GM19240 (cell line): ENCODE measurements around the gene CCDC188.
A peak's percentile ranks its signal among the peaks of the same experiment; 100 is the strongest.
"Not testable (repeated sequence)": the region's sequence is repeated elsewhere in the genome, so short reads cannot be mapped to it uniquely, and the experiment has no call there.

Experiments used
- DNase-seq: peaks from one replicate; pipeline ENCODE4 v3.0.0; 2011; ENCODE audit warnings: low spot score; ENCODE audit not compliant: insufficient read length

CCDC188 gene

GRCh38 chr22:20171288-20172140, 20.7 kb upstream of the CCDC188 start:
- no peak for DNase-seq

DNA sequence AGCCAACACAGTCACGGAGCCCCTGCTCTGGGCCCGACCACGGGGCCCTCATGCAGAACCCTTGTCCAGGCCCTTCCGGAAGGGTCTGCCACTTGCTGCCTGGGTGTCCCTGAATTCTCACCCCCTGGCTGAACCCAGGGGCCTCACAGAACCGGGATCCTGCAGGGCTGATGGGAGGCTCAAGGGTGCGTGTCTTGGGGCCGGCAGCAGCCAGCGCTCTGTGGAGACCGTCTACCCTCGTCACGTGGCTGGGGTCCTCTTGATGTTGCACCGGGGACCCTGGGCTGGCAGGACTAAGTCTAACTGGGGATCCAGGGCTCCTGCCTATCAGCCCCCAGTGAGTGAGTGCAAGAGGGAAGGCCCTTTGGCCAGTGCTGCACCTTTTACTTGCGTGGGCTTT, 19.3 kb upstream of the CCDC188 start:
- DNase-seq, result no peak

- no peak for DNase-seq
Observed at GRCh38 chr22:20169253-20169822, 18.5 kb upstream of the CCDC188 start.

DNA sequence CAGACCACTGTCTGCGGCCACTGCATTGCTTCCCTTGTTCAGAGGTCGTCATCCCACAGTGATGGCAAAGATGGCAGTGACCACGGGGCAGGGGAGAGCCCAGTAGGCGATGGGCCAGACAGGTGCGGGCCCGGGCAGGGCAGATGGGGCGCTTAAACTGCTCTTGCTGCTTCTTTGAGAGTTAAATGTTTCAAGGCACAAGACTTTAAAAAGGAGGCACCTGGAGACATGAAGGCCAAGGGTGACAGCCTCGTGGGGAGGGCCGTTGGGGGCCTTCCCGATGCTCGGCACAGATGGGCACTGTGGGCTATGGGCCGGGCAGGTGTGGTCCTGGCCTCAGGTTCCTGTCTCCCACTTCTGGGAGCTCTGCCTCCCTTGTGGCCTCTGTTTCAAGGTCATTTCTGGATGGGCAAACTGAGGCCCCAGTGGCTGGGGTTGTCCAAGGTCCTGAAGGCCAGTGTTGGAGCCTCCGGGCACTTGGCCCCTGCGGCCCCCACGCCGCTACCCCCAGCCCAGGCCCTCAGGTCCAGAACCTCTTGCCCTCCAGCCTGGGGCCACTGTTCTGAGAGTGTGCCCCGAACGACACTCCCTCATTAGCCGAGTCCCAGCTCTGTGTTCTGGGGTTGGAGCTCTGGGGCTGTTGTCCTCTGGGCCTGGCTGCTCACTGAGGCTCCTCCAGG, 16.9 kb upstream of the CCDC188 start:
- DNase-seq, result no peak

- no peak for DNase-seq
Observed at GRCh38 chr22:20166703-20167102, 15.8 kb upstream of the CCDC188 start.

- DNase-seq, result no peak
Observed at GRCh38 chr22:20165913-20166312, 15.1 kb upstream of the CCDC188 start.

GRCh38 chr22:20165421-20165820, 14.6 kb upstream of the CCDC188 start:
- no peak for DNase-seq

- DNase-seq, result no peak
Observed at GRCh38 chr22:20164863-20165262, 14.0 kb upstream of the CCDC188 start.

DNA sequence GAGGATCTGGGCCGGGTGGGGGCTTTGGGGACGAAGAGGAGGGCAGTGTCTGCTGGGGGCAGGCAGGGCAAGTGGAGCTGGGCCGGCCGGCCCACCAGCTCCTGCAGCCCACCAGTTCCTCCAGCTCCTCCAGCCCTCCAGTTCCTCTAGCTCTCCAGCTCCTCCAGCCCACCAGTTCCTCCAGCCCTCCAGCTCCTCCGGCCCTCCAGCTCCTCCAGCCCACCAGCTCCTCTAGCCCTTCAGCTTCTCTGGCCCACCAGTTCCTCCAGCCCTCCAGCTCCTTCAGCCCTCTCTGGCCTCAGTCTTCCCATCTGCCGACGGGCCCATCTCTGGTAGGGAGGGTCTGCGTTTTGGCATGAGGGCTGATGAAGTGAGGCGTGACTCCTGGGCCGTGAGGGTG, 9.2 kb upstream of the CCDC188 start:
- no peak for DNase-seq

DNA sequence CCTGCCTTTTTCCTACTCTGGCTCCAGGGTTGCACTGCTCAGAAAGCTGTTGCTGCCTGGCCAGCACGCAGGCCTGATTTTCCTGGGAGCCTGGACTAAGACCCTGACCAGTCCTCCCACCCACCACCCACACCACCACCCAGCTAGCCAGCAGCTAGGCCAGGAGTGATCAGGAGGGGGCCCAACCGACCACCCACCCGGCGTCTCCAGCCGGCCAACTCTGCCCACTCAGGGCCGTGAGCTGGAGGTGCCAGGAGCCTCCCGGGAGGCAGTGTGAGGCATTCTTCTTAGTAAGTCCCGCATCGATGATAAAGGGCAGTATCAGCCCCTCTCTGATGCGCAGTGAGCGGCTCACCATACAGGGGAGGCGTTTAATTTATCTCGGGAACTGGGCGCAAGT, 8.7 kb upstream of the CCDC188 start:
- not testable (repeated sequence) for DNase-seq

DNA sequence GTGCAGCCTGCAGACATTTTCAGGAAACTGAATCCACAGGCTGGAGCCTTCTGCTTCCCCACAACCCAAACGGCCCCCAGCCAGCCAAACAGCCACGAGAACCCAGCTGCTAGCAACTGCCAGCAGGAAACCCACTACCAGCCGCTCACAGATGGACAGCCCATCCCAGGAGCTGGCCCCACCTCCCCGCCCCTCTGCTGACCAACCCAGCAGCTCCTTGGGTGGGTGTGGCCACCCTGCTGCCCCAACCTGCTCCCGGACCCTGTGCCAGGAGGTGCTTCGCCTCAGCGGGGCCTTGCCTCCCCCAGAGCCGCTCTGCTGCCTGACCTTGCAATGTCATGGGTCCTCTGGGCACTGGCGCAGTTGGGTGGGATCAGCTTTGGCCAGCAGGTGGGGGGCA, 8.2 kb upstream of the CCDC188 start:
- no peak for DNase-seq

DNA sequence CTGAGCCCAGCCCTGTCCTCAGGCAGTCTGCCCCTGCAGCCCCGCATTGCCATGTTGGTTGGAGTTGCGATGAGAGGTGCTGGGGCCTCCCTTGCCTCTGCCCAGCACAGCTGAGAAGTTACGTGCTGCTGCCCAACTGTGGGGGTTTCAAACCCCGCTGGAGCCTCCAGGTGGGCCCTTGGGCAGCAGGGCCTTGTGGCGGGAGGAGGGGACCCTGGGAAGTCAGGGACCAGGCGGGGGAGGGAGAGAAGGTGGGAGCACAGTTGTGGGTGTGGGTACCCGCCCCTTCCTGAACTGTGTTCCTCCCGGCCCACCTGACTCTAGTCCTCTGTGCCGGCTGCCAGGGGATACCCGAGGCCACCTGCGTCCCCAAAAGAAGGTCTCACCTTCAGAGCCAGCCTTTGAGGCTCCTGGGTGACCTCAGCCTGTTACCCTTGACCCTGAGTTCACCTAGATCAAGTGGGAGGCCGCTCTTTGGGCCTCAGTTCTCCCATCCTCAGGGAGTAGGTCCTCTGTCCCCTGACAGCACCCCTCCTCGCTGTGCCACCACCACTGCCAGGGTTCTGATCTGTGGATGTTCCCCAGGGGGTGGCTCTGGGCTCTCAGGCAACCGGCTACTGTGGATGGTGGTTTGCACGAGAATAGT, 7.7 kb upstream of the CCDC188 start:
- DNase-seq, result no peak

GRCh38 chr22:20157430-20158183, 6.8 kb upstream of the CCDC188 start:
- DNase-seq, result no peak

- DNase-seq, result peak; percentile 99
Observed at GRCh38 chr22:20156611-20157429, 6.0 kb upstream of the CCDC188 start.

DNA sequence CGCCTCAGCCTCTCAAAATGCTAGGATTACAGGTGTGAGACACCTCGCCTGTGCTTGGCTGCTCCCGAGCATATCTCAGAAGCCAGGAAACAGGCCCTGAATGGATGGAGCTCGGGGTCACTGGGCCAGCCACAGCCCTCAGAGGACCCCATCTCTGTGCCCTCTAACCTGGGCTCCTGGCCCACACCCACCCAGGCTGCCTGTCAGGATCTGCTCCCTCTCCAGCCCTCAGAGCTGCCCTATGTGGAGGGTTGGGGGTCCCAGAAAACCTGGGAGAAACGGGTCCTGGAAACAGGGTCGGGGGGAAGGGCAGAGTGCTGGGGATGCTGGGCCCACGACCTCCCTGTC, 5.2 kb upstream of the CCDC188 start:
- no peak for DNase-seq

- no peak for DNase-seq
Observed at GRCh38 chr22:20155330-20156041, 4.6 kb upstream of the CCDC188 start.

DNA sequence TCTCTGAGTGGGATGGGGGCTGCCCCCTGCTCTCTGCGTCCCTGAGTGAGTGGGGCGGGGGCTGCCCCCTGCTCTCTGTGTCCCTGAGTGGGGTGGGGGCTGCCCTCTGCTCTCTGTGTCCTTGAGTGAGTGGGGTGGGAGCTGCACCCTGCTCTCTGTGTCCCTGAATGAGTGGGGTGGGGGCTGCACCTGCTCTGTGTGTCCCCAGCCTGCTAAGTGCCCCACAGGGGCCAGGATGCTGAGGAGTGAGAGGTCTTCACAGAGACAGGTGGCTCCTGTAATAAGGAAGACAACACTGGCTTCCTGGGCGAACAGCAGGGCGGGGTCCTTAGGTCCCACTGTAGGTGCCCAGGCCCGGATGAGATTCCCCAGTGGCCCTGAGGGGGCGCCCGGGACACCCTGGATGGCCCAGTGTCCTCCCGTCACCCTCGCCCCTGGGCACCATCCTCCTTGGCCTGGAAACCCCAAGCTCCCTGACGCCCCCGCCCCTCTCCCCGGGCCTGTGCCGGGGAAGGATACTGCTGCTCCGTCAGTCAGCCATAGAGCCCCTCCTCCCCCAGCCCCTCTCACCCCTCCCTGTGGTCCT, 3.8 kb upstream of the CCDC188 start:
- no peak for DNase-seq

DNA sequence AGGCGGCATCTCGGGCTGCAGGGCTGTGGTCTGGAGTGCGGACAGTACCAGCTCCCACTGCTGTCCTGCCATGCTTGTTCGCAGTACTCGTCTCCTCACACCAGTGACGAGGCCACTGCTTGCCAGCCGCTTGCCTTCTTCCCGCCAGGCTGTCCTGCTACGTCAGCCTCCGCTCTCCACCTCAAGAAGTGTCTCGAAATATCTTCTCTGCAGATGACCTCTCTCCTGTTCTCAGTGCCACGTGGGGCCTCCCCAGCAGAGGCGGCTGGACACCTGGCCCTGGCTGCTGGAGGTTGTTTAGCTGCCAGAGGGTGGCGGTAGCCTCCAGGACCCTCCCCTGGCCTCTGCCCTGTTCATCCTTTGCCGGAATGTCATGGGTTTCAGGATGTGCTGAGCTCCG, 3.1 kb upstream of the CCDC188 start:
- DNase-seq, result no peak

DNA sequence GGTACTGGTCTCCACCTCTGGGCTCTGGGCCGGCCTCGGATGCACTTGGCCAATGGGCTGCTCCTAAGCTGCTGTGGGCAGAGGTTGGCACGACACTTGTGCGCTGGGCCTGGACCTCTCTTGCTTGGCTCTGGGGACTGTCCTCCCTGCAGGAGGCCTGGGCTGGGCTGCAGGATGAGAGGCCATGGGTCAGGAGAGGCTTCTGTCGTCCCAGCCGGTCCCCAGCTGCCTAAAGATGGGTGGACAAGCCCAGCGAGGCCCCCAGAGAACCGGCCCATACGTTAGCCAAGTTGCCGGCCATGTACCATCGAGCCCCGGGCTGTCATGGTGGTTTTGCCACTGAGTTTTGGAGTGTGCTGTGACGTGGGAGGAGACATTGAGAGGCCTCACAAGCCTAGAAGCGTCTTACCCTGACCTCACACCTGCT, 1.6 kb upstream of the CCDC188 start:
- DNase-seq, result no peak

GRCh38 chr22:20151276-20151588, 377 bp upstream of the CCDC188 start:
- no peak for DNase-seq
